Measurements from ENCODE around the gene ABCB9.

The ABCB9 gene

GRCh38 chr12:122981587-122982476 is 15.6 kb upstream of the ABCB9 start:
- no peak for DNase-seq (ENCODE audit: low read depth)

- no peak for DNase-seq (ENCODE audit: low read depth)
These were observed 14.8 kb upstream of the ABCB9 start for GRCh38 chr12:122981036-122981471.

GRCh38 chr12:122980183-122981035 is 14.1 kb upstream of the ABCB9 start, which contains the start of gene ARL6IP4:
Gene ARL6IP4, plus strand, starts transcription at chr12:122980681. Its CDS starts 459 bp downstream, at chr12:122981140.
- DNase-seq (ENCODE audit: low read depth): no peak

GRCh38 chr12:122979908-122980182 is 13.6 kb upstream of the ABCB9 start:
- no peak for DNase-seq (ENCODE audit: low read depth)

- no peak for DNase-seq (ENCODE audit: low read depth)
These were observed 13.0 kb upstream of the ABCB9 start for GRCh38 chr12:122979001-122979907.

GRCh38 chr12:122978507-122978955 is 12.3 kb upstream of the ABCB9 start:
- DNase-seq (ENCODE audit: low read depth): no peak

- DNase-seq (ENCODE audit: low read depth): no peak
These were observed 11.6 kb upstream of the ABCB9 start for GRCh38 chr12:122977655-122978392.

GRCh38 chr12:122977153-122977552 is 10.9 kb upstream of the ABCB9 start:
- no peak for DNase-seq (ENCODE audit: low read depth)

GRCh38 chr12:122976648-122976975 is 10.3 kb upstream of the ABCB9 start:
- DNase-seq (ENCODE audit: low read depth): no peak

- DNase-seq (ENCODE audit: low read depth): no peak
These were observed 9.8 kb upstream of the ABCB9 start for GRCh38 chr12:122975790-122976647.

GRCh38 chr12:122974892-122975789 is 8.9 kb upstream of the ABCB9 start, which contains the start of gene OGFOD2:
Gene OGFOD2, plus strand, starts transcription at chr12:122975244. Its CDS starts 8 bp downstream, at chr12:122975252.
- peak; percentile 48 for DNase-seq (ENCODE audit: low read depth)

GRCh38 chr12:122974274-122974891 is 8.1 kb upstream of the ABCB9 start:
- DNase-seq (ENCODE audit: low read depth): peak; percentile 92

GRCh38 chr12:122969676-122970075 is 3.4 kb upstream of the ABCB9 start:
- no peak for DNase-seq (ENCODE audit: low read depth)

GRCh38 chr12:122968104-122968503 is 1.8 kb upstream of the ABCB9 start:
- no peak for DNase-seq (ENCODE audit: low read depth)

GRCh38 chr12:122966743-122967550 is 684 bp upstream of the ABCB9 start:
- no peak for DNase-seq (ENCODE audit: low read depth)

GRCh38 chr12:122965321-122965751 is 927 bp downstream of the ABCB9 start:
- DNase-seq (ENCODE audit: low read depth): no peak

- DNase-seq (ENCODE audit: low read depth): no peak
These were observed 1.6 kb downstream of the ABCB9 start for GRCh38 chr12:122964439-122965257.

Data from non-pigmented ciliary epithelial cell (primary cell).